Measurements from ENCODE around the gene ICAM5. TPM values are rescaled to one million over a fixed set of nuclear protein-coding genes. Genes with fewer than 3 reads are reported as not detected.

ICAM5 gene
- total RNA-seq, 1 experiment from 2014 or later: 53.9 TPM

DNA sequence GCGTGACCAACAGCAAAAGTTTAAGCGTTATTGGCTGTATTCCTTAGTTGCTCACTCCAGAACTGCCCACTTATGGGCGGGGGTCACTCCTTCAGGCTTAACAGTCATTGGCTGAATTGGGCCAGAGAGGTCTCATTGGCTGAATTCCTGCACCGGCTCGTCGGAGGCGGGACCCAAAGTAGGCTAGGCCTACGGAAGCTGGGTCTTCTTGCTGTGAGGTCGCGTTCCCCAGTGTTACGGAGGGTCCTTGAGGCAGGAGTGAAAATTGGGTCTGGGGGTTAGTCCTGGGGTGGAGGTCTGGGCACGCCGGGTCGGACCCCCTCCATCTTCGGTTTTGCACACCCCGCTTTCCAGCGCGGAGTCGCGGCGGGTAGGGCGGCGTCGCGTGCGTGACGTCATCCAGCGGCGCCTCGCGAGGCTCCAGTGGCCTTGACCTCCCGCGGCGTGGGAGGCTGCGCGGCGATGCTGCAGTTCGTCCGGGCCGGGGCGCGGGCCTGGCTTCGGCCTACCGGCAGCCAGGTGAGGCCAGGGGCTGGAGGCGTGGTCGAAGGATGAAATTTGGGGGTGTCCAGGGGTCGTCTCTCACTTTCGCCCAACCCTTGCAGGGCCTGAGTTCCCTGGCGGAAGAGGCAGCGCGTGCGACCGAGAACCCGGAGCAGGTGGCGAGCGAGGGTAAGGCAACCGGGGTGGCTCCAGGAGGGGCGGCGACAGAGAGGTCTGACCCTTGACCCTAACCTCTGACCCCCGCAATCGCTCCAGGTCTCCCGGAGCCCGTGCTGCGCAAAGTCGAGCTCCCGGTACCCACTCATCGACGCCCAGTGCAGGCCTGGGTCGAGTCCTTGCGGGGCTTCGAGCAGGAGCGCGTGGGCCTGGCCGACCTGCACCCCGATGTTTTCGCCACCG, 37.7 kb upstream of the ICAM5 start, which contains the start of gene MRPL4 (continued):
- TF ChIP-seq, protein P1, sequence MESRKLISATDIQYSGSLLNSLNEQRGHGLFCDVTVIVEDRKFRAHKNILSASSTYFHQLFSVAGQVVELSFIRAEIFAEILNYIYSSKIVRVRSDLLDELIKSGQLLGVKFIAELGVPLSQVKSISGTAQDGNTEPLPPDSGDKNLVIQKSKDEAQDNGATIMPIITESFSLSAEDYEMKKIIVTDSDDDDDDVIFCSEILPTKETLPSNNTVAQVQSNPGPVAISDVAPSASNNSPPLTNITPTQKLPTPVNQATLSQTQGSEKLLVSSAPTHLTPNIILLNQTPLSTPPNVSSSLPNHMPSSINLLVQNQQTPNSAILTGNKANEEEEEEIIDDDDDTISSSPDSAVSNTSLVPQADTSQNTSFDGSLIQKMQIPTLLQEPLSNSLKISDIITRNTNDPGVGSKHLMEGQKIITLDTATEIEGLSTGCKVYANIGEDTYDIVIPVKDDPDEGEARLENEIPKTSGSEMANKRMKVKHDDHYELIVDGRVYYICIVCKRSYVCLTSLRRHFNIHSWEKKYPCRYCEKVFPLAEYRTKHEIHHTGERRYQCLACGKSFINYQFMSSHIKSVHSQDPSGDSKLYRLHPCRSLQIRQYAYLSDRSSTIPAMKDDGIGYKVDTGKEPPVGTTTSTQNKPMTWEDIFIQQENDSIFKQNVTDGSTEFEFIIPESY (IDR thresholded peaks at IDR 0.05; ENCODE audit: extremely low read depth, insufficient replicate concordance, low read length): no peak
- peak; percentile 80 for TF ChIP-seq SIN3A (IDR thresholded peaks at IDR 0.05; ENCODE audit: low read depth)

DNA sequence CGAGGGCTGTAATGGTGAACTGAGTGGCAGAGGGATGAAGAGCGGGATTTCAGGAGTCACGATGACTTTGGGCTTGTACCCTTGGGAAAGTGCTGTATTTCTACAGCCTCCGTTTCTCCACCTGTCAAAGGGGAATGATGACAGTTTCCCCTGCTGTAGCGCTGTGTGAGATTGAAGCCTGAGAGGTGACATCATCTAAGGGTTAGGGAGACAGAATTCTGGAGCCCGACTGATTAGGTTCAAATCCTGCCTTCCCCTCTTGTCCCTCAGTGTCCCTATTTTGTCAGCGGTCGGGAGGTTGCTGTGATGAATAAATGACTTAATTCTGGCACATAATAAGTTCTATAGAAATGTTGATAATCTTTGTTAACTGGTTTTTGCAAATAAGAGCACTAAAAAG, 37.0 kb upstream of the ICAM5 start:
- no peaks in the 10 kb centered on the region for H4K20me1 ChIP-seq (ENCODE audit: insufficient read depth)
- ChIA-PET POLR2A (no interaction called here), RAD21 (ENCODE audit: low non-redundant PET in 1 of 2, low total read pairs in 2 of 2, uncharacterized antibody in 2 of 2, unreplicated experiment in 2 of 2) (no interaction called here), CTCF (no interaction called here)
- peaks cover 7 to 32% of the 10 kb centered on the region in 2 experiments; a peak in 3 of 4 replicates for H3K4me1 ChIP-seq (ENCODE audit: control insufficient read depth in 1 of 2, insufficient read depth in 2 of 2, low read length in 2 of 2)
- TSS peak; percentile 68 for BruUV-seq (replicated peaks)
- H2AFZ ChIP-seq (ENCODE audit: low read depth, low read length, poor library complexity, severe bottlenecking): no peak overlapping the region
- ATAC-seq (no peak), DNase-seq (ENCODE audit: low read depth, low spot score) (no peak)
- TF ChIP-seq POLR2A (IDR thresholded peaks at IDR 0.05; ENCODE audit: borderline replicate concordance, extremely low read depth, insufficient read depth, insufficient read length): no peak
- TF ChIP-seq POLR2AphosphoS5 (IDR thresholded peaks at IDR 0.05; ENCODE audit: low read depth, low read length): no peak
- TF ChIP-seq, protein P2, sequence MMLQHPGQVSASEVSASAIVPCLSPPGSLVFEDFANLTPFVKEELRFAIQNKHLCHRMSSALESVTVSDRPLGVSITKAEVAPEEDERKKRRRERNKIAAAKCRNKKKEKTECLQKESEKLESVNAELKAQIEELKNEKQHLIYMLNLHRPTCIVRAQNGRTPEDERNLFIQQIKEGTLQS (IDR thresholded peaks at IDR 0.05): no peak
- TF ChIP-seq FOSL1 (IDR thresholded peaks at IDR 0.05; ENCODE audit: low read depth): no peak
- TF ChIP-seq RAD21 (IDR thresholded peaks at IDR 0.05; ENCODE audit: low read depth): no peak
- no peak for TF ChIP-seq SP1 (IDR thresholded peaks at IDR 0.05; ENCODE audit: low read depth)
- TF ChIP-seq, protein P1 (IDR thresholded peaks at IDR 0.05; ENCODE audit: extremely low read depth, insufficient replicate concordance, low read length): no peak
- no peak for TF ChIP-seq EGR1 (IDR thresholded peaks at IDR 0.05; ENCODE audit: low read depth)
- TF ChIP-seq, protein P3, sequence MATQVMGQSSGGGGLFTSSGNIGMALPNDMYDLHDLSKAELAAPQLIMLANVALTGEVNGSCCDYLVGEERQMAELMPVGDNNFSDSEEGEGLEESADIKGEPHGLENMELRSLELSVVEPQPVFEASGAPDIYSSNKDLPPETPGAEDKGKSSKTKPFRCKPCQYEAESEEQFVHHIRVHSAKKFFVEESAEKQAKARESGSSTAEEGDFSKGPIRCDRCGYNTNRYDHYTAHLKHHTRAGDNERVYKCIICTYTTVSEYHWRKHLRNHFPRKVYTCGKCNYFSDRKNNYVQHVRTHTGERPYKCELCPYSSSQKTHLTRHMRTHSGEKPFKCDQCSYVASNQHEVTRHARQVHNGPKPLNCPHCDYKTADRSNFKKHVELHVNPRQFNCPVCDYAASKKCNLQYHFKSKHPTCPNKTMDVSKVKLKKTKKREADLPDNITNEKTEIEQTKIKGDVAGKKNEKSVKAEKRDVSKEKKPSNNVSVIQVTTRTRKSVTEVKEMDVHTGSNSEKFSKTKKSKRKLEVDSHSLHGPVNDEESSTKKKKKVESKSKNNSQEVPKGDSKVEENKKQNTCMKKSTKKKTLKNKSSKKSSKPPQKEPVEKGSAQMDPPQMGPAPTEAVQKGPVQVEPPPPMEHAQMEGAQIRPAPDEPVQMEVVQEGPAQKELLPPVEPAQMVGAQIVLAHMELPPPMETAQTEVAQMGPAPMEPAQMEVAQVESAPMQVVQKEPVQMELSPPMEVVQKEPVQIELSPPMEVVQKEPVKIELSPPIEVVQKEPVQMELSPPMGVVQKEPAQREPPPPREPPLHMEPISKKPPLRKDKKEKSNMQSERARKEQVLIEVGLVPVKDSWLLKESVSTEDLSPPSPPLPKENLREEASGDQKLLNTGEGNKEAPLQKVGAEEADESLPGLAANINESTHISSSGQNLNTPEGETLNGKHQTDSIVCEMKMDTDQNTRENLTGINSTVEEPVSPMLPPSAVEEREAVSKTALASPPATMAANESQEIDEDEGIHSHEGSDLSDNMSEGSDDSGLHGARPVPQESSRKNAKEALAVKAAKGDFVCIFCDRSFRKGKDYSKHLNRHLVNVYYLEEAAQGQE (IDR thresholded peaks at IDR 0.05; ENCODE audit: low read depth): no peak
- no peak for TF ChIP-seq YY1 (IDR thresholded peaks at IDR 0.05; ENCODE audit: extremely low read depth, insufficient replicate concordance, low read depth, low read length)
- no peak for TF ChIP-seq ELF1 (IDR thresholded peaks at IDR 0.05; ENCODE audit: borderline replicate concordance, low read depth)
- H3K4me3 ChIP-seq (replicated peaks in 1 of 2; ENCODE audit: low read depth in 1 of 2, low read length in 2 of 2): peak overlapping the region; percentile 98 to 99
- peaks cover 28% of the 10 kb centered on the region for H3K79me2 ChIP-seq (ENCODE audit: insufficient read depth, low read length)
- intact Hi-C loops (cut with micrococcal nuclease): no loop called here
- no peaks in the 10 kb centered on the region for H3K9me3 ChIP-seq (ENCODE audit: control insufficient read depth in 1 of 2, insufficient read depth in 1 of 2, low read depth in 1 of 2, low read length in 2 of 2)
- H3K36me3 ChIP-seq (ENCODE audit: control insufficient read depth in 1 of 2, insufficient read depth in 2 of 2, low read length in 2 of 2): peaks cover 16 to 19% of the 10 kb centered on the region in 2 experiments
- H3K27me3 ChIP-seq (ENCODE audit: insufficient read depth, low read length): no peaks in the 10 kb centered on the region
- H3K4me2 ChIP-seq (ENCODE audit: low read length): peak overlapping the region; percentile 95
- H3K9ac ChIP-seq (ENCODE audit: low read length): peak overlapping the region; percentile 95
- peak overlapping the region; percentile 82 for H3K27ac ChIP-seq (ENCODE audit: low read depth, low read length)
- no peaks in the 10 kb centered on the region for H3K9me2 ChIP-seq (ENCODE audit: insufficient read depth)

All from HCT116 (cell line).